GM21786 (cell line): ENCODE results near the gene PIP5K1A.
"Not testable (repeated sequence)": the region's sequence is repeated elsewhere in the genome, so short reads cannot be mapped to it uniquely, and the experiment has no call there.

ENCODE experiments used
- ATAC-seq: cut with Tn5 transposase; IDR thresholded peaks from one replicate; pipeline ENCODE4 v1.9.1; 2021; ENCODE audit not compliant: unreplicated experiment

PIP5K1A gene

DNA sequence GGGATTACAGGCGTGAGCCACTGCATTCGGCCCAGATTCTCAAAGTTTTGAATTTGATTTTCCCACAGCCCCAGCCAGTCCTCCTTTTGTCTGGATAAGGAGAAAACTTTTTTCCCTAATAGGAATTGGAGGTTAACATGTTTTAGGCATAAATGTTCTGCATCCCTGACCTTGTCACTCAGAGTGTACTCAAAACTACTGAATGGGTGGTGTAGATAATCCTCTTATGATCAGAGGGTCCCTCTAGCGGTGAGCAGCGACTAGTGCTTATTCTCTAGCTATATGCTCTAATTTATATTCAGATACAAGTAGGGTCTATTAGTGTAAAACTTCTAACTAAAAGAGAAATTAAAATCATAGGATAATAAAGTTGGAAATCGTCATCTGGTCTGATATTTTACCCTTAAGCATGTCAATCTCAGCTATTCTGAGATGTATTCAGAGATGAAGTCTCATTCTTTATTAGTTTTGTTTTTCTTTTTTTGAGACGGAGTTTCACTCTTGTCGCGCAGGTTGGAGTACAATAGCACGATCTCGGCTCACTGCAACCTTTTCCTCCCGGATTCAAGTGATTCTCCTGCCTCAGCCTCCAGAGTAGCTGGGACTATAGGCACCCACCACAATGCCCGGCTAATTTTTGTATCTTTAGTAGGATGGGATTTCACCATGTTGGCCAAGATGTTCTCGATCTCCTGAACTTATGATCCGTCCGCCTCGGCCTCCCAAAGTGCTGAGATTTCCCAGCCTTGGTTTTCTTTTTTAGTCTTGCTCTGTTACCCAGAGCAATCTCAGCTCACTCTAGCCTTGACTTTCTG lies 53.5 kb downstream of the PIP5K1A start:
- peak; percentile 40 for ATAC-seq

GRCh38 chr1:151254217-151255213 lies 56.2 kb downstream of the PIP5K1A start, which contains the start of gene PSMD4:
PSMD4 (plus strand) TSS chr1:151254734; CDS start chr1:151254783, 49 bp downstream.
- ATAC-seq = peak; percentile 94

DNA sequence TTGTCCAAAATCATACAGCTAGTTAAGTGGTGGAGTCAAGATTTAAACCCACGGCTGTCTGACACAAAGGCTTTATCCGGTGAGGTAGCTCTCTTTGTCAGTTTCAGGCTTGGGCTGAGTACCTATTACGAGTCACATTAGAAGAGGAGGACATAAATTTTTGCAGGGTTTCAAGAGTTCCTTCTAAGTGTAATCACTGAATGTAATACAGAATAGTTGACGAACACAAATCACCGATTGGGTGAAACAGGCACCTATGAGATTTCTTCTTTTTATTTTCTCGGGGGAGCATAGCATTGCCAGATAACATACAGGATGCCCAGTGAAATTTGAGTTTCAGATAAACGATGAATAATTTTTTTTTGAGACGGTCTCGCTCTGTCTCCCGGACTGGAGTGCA lies 57.0 kb downstream of the PIP5K1A start:
- ATAC-seq = no peak

DNA sequence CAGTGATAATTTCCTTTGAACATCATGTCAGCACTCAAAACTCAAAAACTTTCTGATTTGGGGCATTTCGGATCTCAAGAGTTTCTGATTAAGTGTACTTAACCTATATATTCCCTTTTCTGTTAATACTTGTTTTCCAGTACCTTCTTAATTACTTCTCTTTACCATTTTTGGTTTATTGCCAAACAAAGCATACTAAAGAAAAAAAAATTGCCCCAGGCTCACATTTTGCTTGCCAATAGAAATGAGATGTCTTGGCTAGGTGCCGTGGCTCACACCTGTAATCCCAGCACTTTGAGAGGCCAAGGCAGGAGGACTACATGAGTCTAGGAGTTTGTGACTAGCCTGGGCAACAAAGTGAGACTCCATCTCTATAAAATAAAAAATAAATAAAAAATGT lies 61.0 kb downstream of the PIP5K1A start:
- ATAC-seq = no peak

DNA sequence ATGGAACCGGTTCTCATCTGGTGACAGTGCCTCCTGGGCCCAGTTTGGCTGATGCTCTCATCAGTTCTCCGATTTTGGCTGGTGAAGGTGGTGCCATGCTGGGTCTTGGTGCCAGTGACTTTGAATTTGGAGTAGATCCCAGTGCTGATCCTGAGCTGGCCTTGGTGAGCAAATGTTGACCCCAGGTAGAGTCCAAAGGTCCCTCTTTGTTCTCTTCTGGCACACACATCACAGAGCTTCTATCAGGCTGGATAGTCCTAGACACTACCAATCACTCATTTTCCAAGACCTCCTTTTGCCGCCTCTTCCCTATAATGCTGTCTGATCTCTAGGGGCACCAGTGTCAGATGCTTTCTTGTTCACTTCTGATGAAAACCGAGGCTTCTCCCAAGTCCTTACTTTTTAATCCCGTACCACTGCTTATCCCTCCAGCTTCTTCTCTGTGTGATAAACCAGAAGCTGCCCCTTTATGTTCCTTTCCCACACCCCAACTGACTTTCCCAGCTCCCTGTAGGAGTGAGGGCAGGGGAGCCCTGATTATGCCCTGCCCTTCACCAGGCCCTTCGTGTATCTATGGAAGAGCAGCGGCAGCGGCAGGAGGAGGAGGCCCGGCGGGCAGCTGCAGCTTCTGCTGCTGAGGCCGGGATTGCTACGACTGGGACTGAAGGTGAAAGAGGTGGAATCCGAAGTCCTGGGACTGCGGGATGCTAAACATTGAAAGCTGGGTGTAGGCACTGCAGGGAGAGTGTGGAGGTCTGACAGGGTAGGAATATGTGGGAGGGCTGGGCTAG lies 67.3 kb downstream of the PIP5K1A start:
- ATAC-seq = no peak

GRCh38 chr1:151266315-151266714 lies 68.0 kb downstream of the PIP5K1A start:
- ATAC-seq = no peak

DNA sequence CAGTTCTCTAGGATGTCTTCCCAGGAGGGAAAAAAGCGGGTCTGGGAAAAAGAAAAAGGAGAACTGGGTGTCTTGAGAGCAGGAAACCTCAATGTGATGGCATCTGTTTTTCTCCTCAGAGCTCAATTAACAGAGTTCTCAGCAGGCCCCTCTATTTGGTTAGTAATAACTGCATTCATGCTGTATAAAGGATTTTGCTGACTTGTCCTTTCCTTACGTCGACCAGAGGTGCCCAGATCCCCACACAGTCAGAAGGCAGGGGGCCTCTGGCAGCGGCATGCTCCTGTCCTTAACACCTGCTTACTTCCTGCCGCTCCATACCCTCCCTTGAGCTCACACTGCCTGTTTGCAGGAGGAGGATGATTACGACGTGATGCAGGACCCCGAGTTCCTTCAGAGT lies 68.5 kb downstream of the PIP5K1A start:
- ATAC-seq = no peak

GRCh38 chr1:151267760-151268159 lies 69.4 kb downstream of the PIP5K1A start:
- ATAC-seq = no peak

GRCh38 chr1:151273924-151274466 lies 75.6 kb downstream of the PIP5K1A start:
- ATAC-seq = no peak

DNA sequence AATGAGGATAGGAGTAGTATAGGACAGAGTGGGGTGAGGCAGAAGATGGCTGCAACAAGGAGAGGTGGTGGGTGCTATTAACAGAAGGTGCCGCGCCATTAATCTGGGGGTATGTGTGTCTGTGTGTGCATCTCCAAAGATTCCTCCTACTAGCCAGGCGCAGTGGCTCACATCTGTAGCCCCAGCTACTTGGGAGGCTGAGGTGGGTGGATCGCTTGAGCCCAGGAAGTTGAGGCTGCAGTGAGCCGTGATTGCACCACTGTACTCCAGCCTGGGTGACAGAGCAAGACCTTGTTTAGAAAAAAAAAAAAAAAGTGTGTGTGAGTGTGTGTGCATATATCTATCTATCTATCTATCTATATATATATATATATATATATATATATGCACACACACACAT lies 77.0 kb downstream of the PIP5K1A start:
- ATAC-seq = not testable (repeated sequence)

GRCh38 chr1:151277249-151277648 lies 78.9 kb downstream of the PIP5K1A start:
- ATAC-seq = no peak

- ATAC-seq = peak; percentile 29
These were observed 83.0 kb downstream of the PIP5K1A start for GRCh38 chr1:151281225-151281968.

- peak; percentile 90 for ATAC-seq
These were observed 83.9 kb downstream of the PIP5K1A start, which contains the start of gene ZNF687 for GRCh38 chr1:151281969-151282882. ZNF687 (plus strand) TSS chr1:151282299; CDS start chr1:151286292, 3,993 bp downstream.

GRCh38 chr1:151282883-151283725 lies 84.8 kb downstream of the PIP5K1A start:
- no peak for ATAC-seq

GRCh38 chr1:151284013-151284577 lies 85.7 kb downstream of the PIP5K1A start:
- ATAC-seq = no peak

GRCh38 chr1:151286619-151287340 lies 88.4 kb downstream of the PIP5K1A start:
- no peak for ATAC-seq

- ATAC-seq = no peak
These were observed 89.0 kb downstream of the PIP5K1A start for GRCh38 chr1:151287341-151287699.
